Endothelial cell (in vitro differentiated cells): ENCODE data around the gene WSCD1. TPM values are rescaled to one million over a fixed set of nuclear protein-coding genes. Genes with fewer than 3 reads are reported as not detected.

Experiments
- DNase-seq: peaks from one replicate; pipeline ENCODE4 v3.0.0; 2021; ENCODE audit warnings: low spot score
- H3K27ac Mint-ChIP-seq: one replicate; pipeline ENCODE4 v1.8.0; 2021; ENCODE audit warnings: mixed read lengths, inconsistent platforms; ENCODE audit not compliant: unreplicated experiment
- H3K27me3 Mint-ChIP-seq: one replicate; pipeline ENCODE4 v1.8.0; 2021; ENCODE audit warnings: mild to moderate bottlenecking, moderate library complexity, mixed read lengths, inconsistent platforms; ENCODE audit not compliant: unreplicated experiment
- H3K36me3 Mint-ChIP-seq: one replicate; pipeline ENCODE4 v1.8.0; 2021; ENCODE audit warnings: mild to moderate bottlenecking, low read depth, mixed read lengths, inconsistent platforms; ENCODE audit not compliant: unreplicated experiment
- H3K4me1 Mint-ChIP-seq: one replicate; pipeline ENCODE4 v1.8.0; 2021; ENCODE audit warnings: mild to moderate bottlenecking, mixed read lengths, inconsistent platforms; ENCODE audit not compliant: unreplicated experiment
- H3K4me3 Mint-ChIP-seq: one replicate; pipeline ENCODE4 v1.8.0; 2021; ENCODE audit warnings: mild to moderate bottlenecking, mixed read lengths, inconsistent platforms; ENCODE audit not compliant: unreplicated experiment
- H3K9me3 Mint-ChIP-seq: one replicate; pipeline ENCODE4 v1.8.0; 2021; ENCODE audit warnings: mixed read lengths, inconsistent platforms; ENCODE audit not compliant: unreplicated experiment
- CTCF ChIP-seq: fragments of 200-600 bp; sonication (generic); IDR thresholded peaks from one replicate; pipeline ENCODE4 v1.5.0; 2021; ENCODE audit warnings: antibody characterized with exemption; ENCODE audit not compliant: unreplicated experiment
- total RNA-seq: library from RNA; stranded (reverse); fragmentation: NEBNext Ultra II Directional; extraction: Animal tissue kit (Norgen Biotek cat#: 25700); gene quantifications from one replicate; pipeline ENCODE4 v1.2.1, GENCODE V29; 2021; ENCODE audit not compliant: unreplicated experiment

WSCD1 gene
- total RNA-seq, 1 donor from 2014 or later = 43.9 TPM

GRCh38 chr17:6172642-6173330 lies 102.6 kb downstream of the WSCD1 start:
- no peaks in the 10 kb centered on the region for H3K9me3 Mint-ChIP-seq
- no peak for TF ChIP-seq CTCF
- H3K4me1 Mint-ChIP-seq = peaks cover 12% of the 10 kb centered on the region
- H3K36me3 Mint-ChIP-seq = peaks cover 7% of the 10 kb centered on the region
- no peak overlapping the region for H3K27ac Mint-ChIP-seq
- no peak overlapping the region for H3K4me3 Mint-ChIP-seq
- H3K27me3 Mint-ChIP-seq = peaks cover 2% of the 10 kb centered on the region
- DNase-seq = no peak

- Mint-ChIP-seq H3K9me3 (no peaks in the 10 kb centered on the region), H3K36me3 (peaks cover 7% of the 10 kb centered on the region), H3K4me1 (peaks cover 11% of the 10 kb centered on the region), H3K4me3 (no peak overlapping the region), H3K27me3 (peaks cover 2% of the 10 kb centered on the region), H3K27ac (no peak overlapping the region)
- TF ChIP-seq CTCF = no peak
- no peak for DNase-seq
These were observed 103.5 kb downstream of the WSCD1 start for GRCh38 chr17:6173653-6174052.
